ENCODE data around the gene APLP2. TPM values are rescaled to one million over a fixed set of nuclear protein-coding genes. Genes with fewer than 3 reads are reported as not detected.

The APLP2 gene
- total RNA-seq, 2 donors from 2014 or later = 821 to 864 TPM

- H3K36me3 Mint-ChIP-seq (ENCODE audit: low read depth) = peaks cover 68% of the 10 kb centered on the region
- WGBS, 2 experiments (ENCODE audit: insufficient coverage in 1 of 2, insufficient read length in 1 of 2) = 97 to 98% methylated on average over 5 of the region's 5 CpGs
These were observed 44.6 kb downstream of the APLP2 start for GRCh38 chr11:130114281-130114680.

GRCh38 chr11:130114726-130115125 is 45.0 kb downstream of the APLP2 start:
- peak overlapping the region; percentile 76 for H3K27ac Mint-ChIP-seq
- Histone ChIP-seq H3K4me1 (ENCODE audit: control insufficient read depth, insufficient read depth, low read length) (peaks cover 28% of the 10 kb centered on the region), H3K4me3 (ENCODE audit: low read length) (no peak overlapping the region), H3K27me3 (ENCODE audit: control insufficient read depth, insufficient read depth, low read length, poor library complexity, severe bottlenecking) (no peaks in the 10 kb centered on the region), H3K36me3 (ENCODE audit: control insufficient read depth, insufficient read depth, low read length) (peaks cover 95% of the 10 kb centered on the region), H3K27ac (ENCODE audit: low read depth, low read length) (no peak overlapping the region), H3K9ac (ENCODE audit: extremely low read depth, low read length, poor library complexity, severe bottlenecking) (no peak overlapping the region), H3K9me3 (ENCODE audit: control insufficient read depth, low read length) (no peaks in the 10 kb centered on the region)
- DNase-seq = no peak
- H3K27me3 Mint-ChIP-seq (ENCODE audit: insufficient read depth) = no peaks in the 10 kb centered on the region
- 95 to 100% methylated on average over 4 of the region's 4 CpGs for WGBS, 2 experiments (ENCODE audit: insufficient coverage in 1 of 2, insufficient read length in 1 of 2)
- no peak for TF ChIP-seq CTCF (conservative IDR thresholded peaks at IDR 0.05)
- no peak overlapping the region for H3K4me3 Mint-ChIP-seq
- peaks cover 56% of the 10 kb centered on the region for H3K4me1 Mint-ChIP-seq
- H3K36me3 Mint-ChIP-seq (ENCODE audit: low read depth) = peaks cover 64% of the 10 kb centered on the region
- H3K9me3 Mint-ChIP-seq = no peaks in the 10 kb centered on the region

More at GRCh38 chr11:130114281-130114680, 44.6 kb downstream of the APLP2 start:
- Histone ChIP-seq H3K36me3 (ENCODE audit: control insufficient read depth, insufficient read depth, low read length) (peaks cover 95% of the 10 kb centered on the region), H3K27me3 (ENCODE audit: control insufficient read depth, insufficient read depth, low read length, poor library complexity, severe bottlenecking) (no peaks in the 10 kb centered on the region), H3K9me3 (ENCODE audit: control insufficient read depth, low read length) (no peaks in the 10 kb centered on the region), H3K4me1 (ENCODE audit: control insufficient read depth, insufficient read depth, low read length) (peaks cover 30% of the 10 kb centered on the region), H3K4me3 (ENCODE audit: low read length) (no peak overlapping the region), H3K9ac (ENCODE audit: extremely low read depth, low read length, poor library complexity, severe bottlenecking) (no peak overlapping the region), H3K27ac (ENCODE audit: low read depth, low read length) (no peak overlapping the region)
- DNase-seq = no peak
- Mint-ChIP-seq H3K4me1 (peaks cover 58% of the 10 kb centered on the region), H3K4me3 (no peak overlapping the region), H3K27me3 (ENCODE audit: insufficient read depth) (no peaks in the 10 kb centered on the region), H3K27ac (peak overlapping the region; percentile 7), H3K9me3 (no peaks in the 10 kb centered on the region)
- TF ChIP-seq CTCF (conservative IDR thresholded peaks at IDR 0.05) = no peak

- Mint-ChIP-seq H3K36me3 (ENCODE audit: low read depth) (peaks cover 61% of the 10 kb centered on the region), H3K4me3 (no peak overlapping the region), H3K27me3 (ENCODE audit: insufficient read depth) (no peaks in the 10 kb centered on the region), H3K4me1 (peaks cover 54% of the 10 kb centered on the region), H3K27ac (peak overlapping the region; percentile 81), H3K9me3 (no peaks in the 10 kb centered on the region)
- Histone ChIP-seq H3K4me1 (ENCODE audit: control insufficient read depth, insufficient read depth, low read length) (peaks cover 23% of the 10 kb centered on the region), H3K36me3 (ENCODE audit: control insufficient read depth, insufficient read depth, low read length) (peaks cover 95% of the 10 kb centered on the region), H3K9me3 (ENCODE audit: control insufficient read depth, low read length) (no peaks in the 10 kb centered on the region), H3K27ac (ENCODE audit: low read depth, low read length) (no peak overlapping the region), H3K27me3 (ENCODE audit: control insufficient read depth, insufficient read depth, low read length, poor library complexity, severe bottlenecking) (no peaks in the 10 kb centered on the region), H3K4me3 (ENCODE audit: low read length) (no peak overlapping the region), H3K9ac (ENCODE audit: extremely low read depth, low read length, poor library complexity, severe bottlenecking) (no peak overlapping the region)
- no peak for DNase-seq
- no peak for TF ChIP-seq CTCF (conservative IDR thresholded peaks at IDR 0.05)
- 95 to 100% methylated on average over 2 of the region's 2 CpGs for WGBS, 2 experiments (ENCODE audit: insufficient coverage in 1 of 2, insufficient read length in 1 of 2)
These were observed 45.5 kb downstream of the APLP2 start for GRCh38 chr11:130115218-130115617.
